ENCODE measurements around the gene MARCHF10.

DNA sequence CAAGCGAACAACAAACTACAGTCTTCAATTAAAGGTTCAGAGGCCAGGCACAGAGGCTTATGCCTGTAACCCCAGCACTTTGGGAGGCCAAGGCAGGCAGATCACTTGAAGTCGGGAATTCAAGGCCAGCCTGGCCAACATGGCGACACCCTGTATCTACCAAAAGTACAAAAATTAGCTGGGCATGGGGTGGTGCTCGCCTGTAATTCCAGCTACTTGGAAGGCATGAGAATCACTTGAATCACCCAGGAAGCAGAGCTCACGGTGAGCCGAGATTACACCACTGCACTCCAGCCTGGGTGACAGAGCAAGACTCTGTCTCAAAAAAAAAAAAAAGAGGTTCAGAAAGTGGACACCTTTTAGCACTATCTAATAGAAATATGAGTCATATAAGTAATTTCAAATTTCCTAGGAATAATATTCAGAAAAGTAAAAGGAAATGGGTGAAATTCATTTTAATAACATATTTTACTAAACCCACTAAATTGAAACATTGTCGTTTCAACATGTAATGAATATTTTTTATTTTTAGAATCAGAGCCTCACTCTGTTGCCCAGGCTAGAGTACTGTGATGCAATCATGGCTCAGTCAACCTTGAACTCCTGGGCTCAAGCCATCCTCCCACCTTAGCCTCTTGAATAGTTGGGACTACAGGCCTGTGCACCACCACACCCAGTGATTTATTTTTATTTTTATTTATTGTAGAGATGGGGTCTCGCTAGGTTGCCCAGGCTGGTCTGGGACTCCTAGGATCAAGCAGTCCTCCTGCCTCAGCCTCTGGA is 15.2 kb upstream of the MARCHF10 start:
- TF ChIP-seq, protein P1, sequence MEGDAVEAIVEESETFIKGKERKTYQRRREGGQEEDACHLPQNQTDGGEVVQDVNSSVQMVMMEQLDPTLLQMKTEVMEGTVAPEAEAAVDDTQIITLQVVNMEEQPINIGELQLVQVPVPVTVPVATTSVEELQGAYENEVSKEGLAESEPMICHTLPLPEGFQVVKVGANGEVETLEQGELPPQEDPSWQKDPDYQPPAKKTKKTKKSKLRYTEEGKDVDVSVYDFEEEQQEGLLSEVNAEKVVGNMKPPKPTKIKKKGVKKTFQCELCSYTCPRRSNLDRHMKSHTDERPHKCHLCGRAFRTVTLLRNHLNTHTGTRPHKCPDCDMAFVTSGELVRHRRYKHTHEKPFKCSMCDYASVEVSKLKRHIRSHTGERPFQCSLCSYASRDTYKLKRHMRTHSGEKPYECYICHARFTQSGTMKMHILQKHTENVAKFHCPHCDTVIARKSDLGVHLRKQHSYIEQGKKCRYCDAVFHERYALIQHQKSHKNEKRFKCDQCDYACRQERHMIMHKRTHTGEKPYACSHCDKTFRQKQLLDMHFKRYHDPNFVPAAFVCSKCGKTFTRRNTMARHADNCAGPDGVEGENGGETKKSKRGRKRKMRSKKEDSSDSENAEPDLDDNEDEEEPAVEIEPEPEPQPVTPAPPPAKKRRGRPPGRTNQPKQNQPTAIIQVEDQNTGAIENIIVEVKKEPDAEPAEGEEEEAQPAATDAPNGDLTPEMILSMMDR (IDR thresholded peaks at IDR 0.05): no peak
- TF ChIP-seq POLR2A (IDR thresholded peaks at IDR 0.05): no peak
